ENCODE results near the gene FSTL3. TPM values are rescaled to one million over a fixed set of nuclear protein-coding genes. Genes with fewer than 3 reads are reported as not detected.
A peak's percentile ranks its signal among the peaks of the same experiment; 100 is the strongest.
"Not testable (repeated sequence)": the region's sequence is repeated elsewhere in the genome, so short reads cannot be mapped to it uniquely, and the experiment has no call there.

Gene FSTL3
- polyA plus RNA-seq (2011; rRNA removed) (21.2 and 23.2 TPM in 2 replicates), polyA minus RNA-seq (2011; rRNA and poly(A)+ RNA removed) (12.7 and 12.8 TPM in 2 replicates)

DNA sequence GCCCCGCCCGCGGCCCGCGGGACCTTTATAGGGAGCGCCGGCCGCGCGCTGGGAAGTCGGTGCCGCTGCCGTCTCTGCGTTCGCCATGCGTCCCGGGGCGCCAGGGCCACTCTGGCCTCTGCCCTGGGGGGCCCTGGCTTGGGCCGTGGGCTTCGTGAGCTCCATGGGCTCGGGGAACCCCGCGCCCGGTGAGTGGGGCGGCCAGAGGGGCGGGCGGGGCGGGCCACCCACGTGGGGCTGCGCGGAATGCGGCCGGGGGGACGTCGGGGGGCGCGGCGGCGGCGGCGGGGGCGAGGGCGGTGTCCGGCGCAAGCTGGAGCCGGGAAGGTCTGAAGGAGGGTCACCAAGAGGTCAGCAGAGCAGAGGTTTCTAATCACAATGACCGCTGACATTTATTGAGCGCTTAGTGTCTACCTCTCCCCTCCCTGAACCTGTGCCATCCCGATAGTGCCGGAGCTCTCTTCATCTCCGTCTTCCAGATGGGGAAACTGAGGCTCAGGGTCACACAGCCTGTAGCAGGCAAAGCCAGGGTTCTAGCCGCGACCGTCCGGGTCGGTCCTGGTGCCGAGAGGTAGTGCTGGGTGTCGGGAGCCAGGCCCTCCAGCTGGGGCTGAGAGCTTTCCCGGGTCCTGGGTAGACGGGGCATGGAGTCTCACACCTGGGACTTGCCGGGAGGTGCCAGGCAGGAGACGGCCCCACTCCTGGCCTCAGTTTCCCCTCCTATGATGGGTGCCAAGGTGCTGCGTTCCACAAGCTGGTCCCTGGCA lies at the start of gene FSTL3:
Gene FSTL3, plus strand, starts transcription at position 54 of the 767 bp plus-strand sequence. Its CDS starts 32 bp downstream, at position 86.
- Histone ChIP-seq H3K27me3 (ENCODE audit: control insufficient read depth, insufficient read depth, low read length) (no peaks in the 10 kb centered on the region), H3K9me3 (ENCODE audit: control insufficient read depth, insufficient read depth, low read length) (no peaks in the 10 kb centered on the region; the same call in 1 of the 2 replicates), H3K27ac (ENCODE audit: low read depth, low read length) (peak within 1 kb of the TSS; percentile 61), H3K4me3 (ENCODE audit: low read depth, low read length) (peak within 1 kb of the TSS; percentile 75)
- ChIA-PET POLR2A (interaction anchor here (0.6 to 1.4 kb wide), 3 partner anchors 13 to 126 kb away, joined by 3 to 7 read pairs (median 4); partner anchors contain the start of gene RNF126), CTCF (interaction anchor here (0.7 kb wide), 1 partner anchor 98 kb away, joined by 4 read pairs; no protein-coding TSS in a partner anchor)
- TF ChIP-seq, protein P1, sequence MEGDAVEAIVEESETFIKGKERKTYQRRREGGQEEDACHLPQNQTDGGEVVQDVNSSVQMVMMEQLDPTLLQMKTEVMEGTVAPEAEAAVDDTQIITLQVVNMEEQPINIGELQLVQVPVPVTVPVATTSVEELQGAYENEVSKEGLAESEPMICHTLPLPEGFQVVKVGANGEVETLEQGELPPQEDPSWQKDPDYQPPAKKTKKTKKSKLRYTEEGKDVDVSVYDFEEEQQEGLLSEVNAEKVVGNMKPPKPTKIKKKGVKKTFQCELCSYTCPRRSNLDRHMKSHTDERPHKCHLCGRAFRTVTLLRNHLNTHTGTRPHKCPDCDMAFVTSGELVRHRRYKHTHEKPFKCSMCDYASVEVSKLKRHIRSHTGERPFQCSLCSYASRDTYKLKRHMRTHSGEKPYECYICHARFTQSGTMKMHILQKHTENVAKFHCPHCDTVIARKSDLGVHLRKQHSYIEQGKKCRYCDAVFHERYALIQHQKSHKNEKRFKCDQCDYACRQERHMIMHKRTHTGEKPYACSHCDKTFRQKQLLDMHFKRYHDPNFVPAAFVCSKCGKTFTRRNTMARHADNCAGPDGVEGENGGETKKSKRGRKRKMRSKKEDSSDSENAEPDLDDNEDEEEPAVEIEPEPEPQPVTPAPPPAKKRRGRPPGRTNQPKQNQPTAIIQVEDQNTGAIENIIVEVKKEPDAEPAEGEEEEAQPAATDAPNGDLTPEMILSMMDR (IDR thresholded peaks at IDR 0.05; ENCODE audit: low read depth, low read length): no peak
- DNase-seq (ENCODE audit: low read depth, low spot score): no peak

DNA sequence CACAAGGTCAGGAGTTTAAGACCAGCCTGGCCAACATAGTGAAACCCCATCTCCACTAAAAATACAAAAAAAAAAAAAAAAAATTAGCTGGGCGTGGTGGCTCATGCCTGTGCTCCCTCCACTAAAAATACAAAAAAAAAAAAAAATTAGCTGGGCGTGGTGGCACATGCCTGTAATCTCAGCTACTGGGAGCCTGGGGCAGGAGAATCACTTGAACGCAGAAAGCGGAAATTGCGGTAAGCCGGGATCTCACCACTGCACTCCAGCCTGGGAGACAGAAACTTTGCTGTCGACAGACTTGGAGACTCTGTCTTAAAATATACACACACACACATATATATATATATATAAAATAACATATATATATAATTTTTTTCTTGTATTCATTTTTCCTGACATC lies 49.6 kb upstream of the FSTL3 start:
- H3K4me3 ChIP-seq (ENCODE audit: low read depth, low read length); CTCF ChIA-PET; H3K27me3 ChIP-seq (ENCODE audit: control insufficient read depth, insufficient read depth, low read length); DNase-seq (ENCODE audit: low read depth, low spot score); POLR2A ChIA-PET; H3K27ac ChIP-seq (ENCODE audit: low read depth, low read length); H3K9me3 ChIP-seq (ENCODE audit: control insufficient read depth, insufficient read depth, low read length): not testable (repeated sequence)

DNA sequence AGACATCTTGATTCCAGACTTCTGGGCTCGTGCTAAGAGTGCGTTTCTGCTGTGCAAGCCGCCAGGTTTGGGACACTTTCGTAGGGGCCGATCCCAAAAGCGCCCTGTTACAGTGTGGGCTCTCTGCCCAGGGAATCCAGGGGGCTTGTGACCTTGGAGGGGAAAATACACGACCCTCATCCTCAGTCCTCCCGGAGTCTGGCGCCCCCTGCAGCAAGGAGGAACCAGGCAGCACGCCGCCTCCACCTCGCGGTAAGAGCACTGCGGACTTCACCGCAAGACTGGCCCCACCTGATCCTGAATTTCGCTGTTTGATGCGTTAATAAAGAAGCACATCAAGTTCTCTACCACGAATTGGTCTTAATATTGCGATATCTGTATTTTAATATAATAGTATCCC lies 48.0 kb upstream of the FSTL3 start:
- ChIA-PET CTCF (no interaction called here), POLR2A (no interaction called here)
- H3K27me3 ChIP-seq (ENCODE audit: control insufficient read depth, insufficient read depth, low read length): no peaks in the 10 kb centered on the region
- no peak for DNase-seq (ENCODE audit: low read depth, low spot score)
- no peaks in the 10 kb centered on the region; the same call in 1 of the 2 replicates for H3K9me3 ChIP-seq (ENCODE audit: control insufficient read depth, insufficient read depth, low read length)
- H3K27ac ChIP-seq (ENCODE audit: low read depth, low read length): no peak overlapping the region
- no peak overlapping the region for H3K4me3 ChIP-seq (ENCODE audit: low read depth, low read length)
- TF ChIP-seq, protein P1 (IDR thresholded peaks at IDR 0.05; ENCODE audit: low read depth, low read length): peak; percentile 36

DNA sequence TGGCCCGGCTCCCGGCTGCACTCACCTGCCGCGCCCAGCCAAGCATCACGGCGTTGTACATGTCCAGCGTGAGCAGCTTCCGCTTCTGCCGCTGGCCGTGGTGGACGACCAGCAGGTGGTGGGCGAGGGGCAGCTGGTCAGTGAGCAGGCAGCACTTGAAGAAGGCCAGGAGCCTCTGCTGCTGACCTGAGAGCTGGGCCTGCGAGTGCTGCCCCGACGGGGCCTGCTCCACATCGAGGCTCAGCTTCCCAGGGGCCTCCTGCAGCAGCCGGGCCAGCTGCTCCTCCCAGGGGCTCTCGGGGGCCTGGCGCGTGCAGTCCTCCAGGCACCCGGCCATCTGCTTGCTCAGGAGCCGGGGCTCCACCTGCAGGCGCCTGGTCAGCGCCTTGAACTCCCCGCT lies 46.7 kb upstream of the FSTL3 start:
- H3K27me3 ChIP-seq (ENCODE audit: control insufficient read depth, insufficient read depth, low read length); H3K27ac ChIP-seq (ENCODE audit: low read depth, low read length); H3K9me3 ChIP-seq (ENCODE audit: control insufficient read depth, insufficient read depth, low read length); DNase-seq (ENCODE audit: low read depth, low spot score); CTCF ChIA-PET; H3K4me3 ChIP-seq (ENCODE audit: low read depth, low read length); POLR2A ChIA-PET: not testable (repeated sequence)

DNA sequence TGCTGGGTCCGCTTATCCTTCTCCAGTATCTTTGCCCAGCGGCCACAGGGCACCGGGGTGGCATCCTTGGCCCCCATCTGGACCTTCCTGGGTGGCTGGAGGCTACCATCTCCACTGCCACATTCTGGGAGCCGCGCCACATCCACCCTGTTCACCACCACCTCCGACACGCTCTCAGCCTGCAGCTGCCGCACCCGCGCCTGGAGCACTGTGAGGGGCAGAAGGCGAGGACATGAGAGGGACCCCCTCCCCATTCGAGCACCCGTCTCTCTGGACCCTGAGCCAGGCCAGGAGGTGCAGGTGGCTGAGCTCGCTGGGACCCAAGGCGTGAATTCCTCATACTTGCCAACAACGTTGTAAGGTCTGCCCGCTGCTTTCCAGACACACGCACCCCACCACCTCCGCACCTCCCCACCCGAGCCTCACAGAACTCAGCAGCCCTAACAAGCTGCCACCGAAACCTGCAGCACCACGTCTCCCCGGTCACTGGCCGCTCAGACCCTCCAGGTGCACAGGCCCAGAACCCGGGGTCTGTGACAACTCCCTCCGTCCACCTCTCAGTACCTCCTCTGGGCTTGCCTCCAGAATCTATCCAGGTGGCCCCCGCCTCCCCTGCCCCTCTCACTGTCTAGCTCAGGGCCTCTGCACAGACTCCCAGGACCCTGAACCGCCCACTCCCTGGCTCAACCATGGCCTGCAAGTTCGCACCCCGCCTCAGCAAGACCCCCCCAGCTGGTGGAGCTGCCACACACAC lies 46.1 kb upstream of the FSTL3 start:
- Histone ChIP-seq H3K27ac (ENCODE audit: low read depth, low read length) (no peak overlapping the region), H3K9me3 (ENCODE audit: control insufficient read depth, insufficient read depth, low read length) (no peaks in the 10 kb centered on the region; the same call in 1 of the 2 replicates), H3K27me3 (ENCODE audit: control insufficient read depth, insufficient read depth, low read length) (no peaks in the 10 kb centered on the region), H3K4me3 (ENCODE audit: low read depth, low read length) (no peak overlapping the region)
- ChIA-PET POLR2A (interaction anchor here (0.6 kb wide), 1 partner anchor 903 kb away, joined by 5 read pairs; no protein-coding TSS in a partner anchor), CTCF (no interaction called here)
- no peak for DNase-seq (ENCODE audit: low read depth, low spot score)
- TF ChIP-seq, protein P1 (IDR thresholded peaks at IDR 0.05; ENCODE audit: low read depth, low read length): no peak
